SIG-M5 treated with dmso at 0.1 percent for 504 hours (cell line): ENCODE measurements around the gene PIGK.

Source experiments
- DNase-seq: peaks from one replicate; lab custom pipeline; 2025; ENCODE audit not compliant: unreplicated experiment; lab: John Stamatoyannopoulos, UW

The PIGK gene

GRCh38 chr1:77040826-77041225, 178.4 kb downstream of the PIGK start:
- peak; percentile 16 for DNase-seq

- DNase-seq, result no peak
Observed at GRCh38 chr1:77039739-77040138, 179.5 kb downstream of the PIGK start.

GRCh38 chr1:77039111-77039510, 180.1 kb downstream of the PIGK start:
- no peak for DNase-seq
